GM19397 (cell line): ENCODE data around the gene RHOB.
"Not testable (repeated sequence)": the region's sequence is repeated elsewhere in the genome, so short reads cannot be mapped to it uniquely, and the experiment has no call there.

Experiments
- ATAC-seq: cut with Tn5 transposase; IDR thresholded peaks from one replicate; pipeline ENCODE4 v1.9.1; 2021; ENCODE audit warnings: mild to moderate bottlenecking, moderate library complexity; ENCODE audit not compliant: unreplicated experiment

Gene RHOB

GRCh38 chr2:20488782-20489181, 41.9 kb downstream of the RHOB start:
- no peak for ATAC-seq

- no peak for ATAC-seq
Observed at GRCh38 chr2:20490300-20491181, 43.7 kb downstream of the RHOB start.

- no peak for ATAC-seq
Observed at GRCh38 chr2:20491739-20492531, 45.1 kb downstream of the RHOB start.

- not testable (repeated sequence) for ATAC-seq
Observed at GRCh38 chr2:20493095-20493494, 46.2 kb downstream of the RHOB start.

- no peak for ATAC-seq
Observed at GRCh38 chr2:20494241-20494640, 47.4 kb downstream of the RHOB start.

- no peak for ATAC-seq
Observed at GRCh38 chr2:20496076-20496872, 49.4 kb downstream of the RHOB start.

GRCh38 chr2:20496942-20497341, 50.1 kb downstream of the RHOB start:
- no peak for ATAC-seq
